Ishikawa (cell line): ENCODE measurements around the gene LPAR5.

Experiments used
- CEBPB ChIP-seq: IDR thresholded peaks from 2 replicates; pipeline ENCODE4 v1.6.1; 2012
- CREB1 ChIP-seq: IDR thresholded peaks from 2 replicates; pipeline ENCODE4 v1.6.1; 2012; ENCODE audit warnings: low read depth
- EGR1 ChIP-seq: IDR thresholded peaks from 2 replicates; pipeline ENCODE4 v1.6.1; 2012
- EP300 ChIP-seq: IDR thresholded peaks from 2 replicates; pipeline ENCODE4 v1.6.1; 2012; ENCODE audit warnings: borderline replicate concordance
- FOXM1 ChIP-seq: IDR thresholded peaks from 2 replicates; pipeline ENCODE4 v1.6.1; 2012; ENCODE audit warnings: low read depth, borderline replicate concordance
- NFIC ChIP-seq: IDR thresholded peaks from 2 replicates; pipeline ENCODE4 v1.6.1; 2012
- RAD21 ChIP-seq: IDR thresholded peaks from 2 replicates; pipeline ENCODE4 v1.6.1; 2012; ENCODE audit warnings: low read depth
- TAF1 ChIP-seq: IDR thresholded peaks from 2 replicates; pipeline ENCODE4 v1.6.1; 2012; ENCODE audit warnings: low read depth, mild to moderate bottlenecking
- TCF12 ChIP-seq: IDR thresholded peaks from 2 replicates; pipeline ENCODE4 v1.6.1; 2012; ENCODE audit warnings: low read depth
- TEAD4 ChIP-seq: IDR thresholded peaks from 2 replicates; pipeline ENCODE4 v1.6.1; 2012
- YY1 ChIP-seq: IDR thresholded peaks from 2 replicates; pipeline ENCODE4 v1.6.1; 2012; ENCODE audit warnings: low read depth
- ZBTB7A ChIP-seq: IDR thresholded peaks from 2 replicates; pipeline ENCODE4 v1.6.1; 2012; ENCODE audit warnings: low read depth
- TF ChIP-seq, protein P1 (sequence below): IDR thresholded peaks from 2 replicates; pipeline ENCODE4 v1.6.1; 2012
- TF ChIP-seq, protein P2 (sequence below): IDR thresholded peaks from 2 replicates; pipeline ENCODE4 v1.6.1; 2012; ENCODE audit warnings: low read depth, mild to moderate bottlenecking
- TF ChIP-seq, protein P3 (sequence below): IDR thresholded peaks from 2 replicates; pipeline ENCODE4 v1.6.1; 2012

The LPAR5 gene

GRCh38 chr12:6586569-6586968, 49.2 kb downstream of the LPAR5 start:
- peak; percentile 56 for TF ChIP-seq TEAD4
- peak; percentile 87 for TF ChIP-seq CEBPB

- TF ChIP-seq, protein P1, sequence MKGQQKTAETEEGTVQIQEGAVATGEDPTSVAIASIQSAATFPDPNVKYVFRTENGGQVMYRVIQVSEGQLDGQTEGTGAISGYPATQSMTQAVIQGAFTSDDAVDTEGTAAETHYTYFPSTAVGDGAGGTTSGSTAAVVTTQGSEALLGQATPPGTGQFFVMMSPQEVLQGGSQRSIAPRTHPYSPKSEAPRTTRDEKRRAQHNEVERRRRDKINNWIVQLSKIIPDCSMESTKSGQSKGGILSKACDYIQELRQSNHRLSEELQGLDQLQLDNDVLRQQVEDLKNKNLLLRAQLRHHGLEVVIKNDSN, result no peak
- TF ChIP-seq, protein P2, sequence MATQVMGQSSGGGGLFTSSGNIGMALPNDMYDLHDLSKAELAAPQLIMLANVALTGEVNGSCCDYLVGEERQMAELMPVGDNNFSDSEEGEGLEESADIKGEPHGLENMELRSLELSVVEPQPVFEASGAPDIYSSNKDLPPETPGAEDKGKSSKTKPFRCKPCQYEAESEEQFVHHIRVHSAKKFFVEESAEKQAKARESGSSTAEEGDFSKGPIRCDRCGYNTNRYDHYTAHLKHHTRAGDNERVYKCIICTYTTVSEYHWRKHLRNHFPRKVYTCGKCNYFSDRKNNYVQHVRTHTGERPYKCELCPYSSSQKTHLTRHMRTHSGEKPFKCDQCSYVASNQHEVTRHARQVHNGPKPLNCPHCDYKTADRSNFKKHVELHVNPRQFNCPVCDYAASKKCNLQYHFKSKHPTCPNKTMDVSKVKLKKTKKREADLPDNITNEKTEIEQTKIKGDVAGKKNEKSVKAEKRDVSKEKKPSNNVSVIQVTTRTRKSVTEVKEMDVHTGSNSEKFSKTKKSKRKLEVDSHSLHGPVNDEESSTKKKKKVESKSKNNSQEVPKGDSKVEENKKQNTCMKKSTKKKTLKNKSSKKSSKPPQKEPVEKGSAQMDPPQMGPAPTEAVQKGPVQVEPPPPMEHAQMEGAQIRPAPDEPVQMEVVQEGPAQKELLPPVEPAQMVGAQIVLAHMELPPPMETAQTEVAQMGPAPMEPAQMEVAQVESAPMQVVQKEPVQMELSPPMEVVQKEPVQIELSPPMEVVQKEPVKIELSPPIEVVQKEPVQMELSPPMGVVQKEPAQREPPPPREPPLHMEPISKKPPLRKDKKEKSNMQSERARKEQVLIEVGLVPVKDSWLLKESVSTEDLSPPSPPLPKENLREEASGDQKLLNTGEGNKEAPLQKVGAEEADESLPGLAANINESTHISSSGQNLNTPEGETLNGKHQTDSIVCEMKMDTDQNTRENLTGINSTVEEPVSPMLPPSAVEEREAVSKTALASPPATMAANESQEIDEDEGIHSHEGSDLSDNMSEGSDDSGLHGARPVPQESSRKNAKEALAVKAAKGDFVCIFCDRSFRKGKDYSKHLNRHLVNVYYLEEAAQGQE, result no peak
- TF ChIP-seq EGR1, result no peak
- TF ChIP-seq YY1, result no peak
- no peak for TF ChIP-seq CREB1
- TF ChIP-seq TCF12, result no peak
- TF ChIP-seq EP300, result no peak
- no peak for TF ChIP-seq NFIC
Measured at GRCh38 chr12:6584293-6584692, 51.5 kb downstream of the LPAR5 start.

DNA sequence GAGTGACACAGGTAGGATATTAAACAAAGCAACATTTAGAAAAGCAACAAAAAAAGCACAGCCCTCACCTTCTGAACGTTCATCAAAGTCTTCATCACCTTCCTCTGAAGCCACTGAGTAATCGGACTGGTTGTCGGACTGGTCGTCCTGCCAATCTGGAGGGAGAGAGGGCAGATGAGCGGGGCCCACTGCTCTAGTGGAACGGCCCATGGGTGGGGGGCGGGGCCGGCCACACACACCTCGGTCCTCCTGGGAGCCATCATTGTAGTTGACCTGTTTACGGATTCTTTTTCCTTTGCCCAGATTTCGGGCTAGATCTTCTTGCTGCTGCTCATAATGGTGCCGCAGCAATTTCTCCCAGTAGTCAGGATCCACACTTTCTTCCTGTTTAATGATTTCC, 52.8 kb downstream of the LPAR5 start:
- TF ChIP-seq CREB1 (no peak), EGR1 (no peak), ZBTB7A (no peak), TCF12 (no peak), TEAD4 (no peak), CEBPB (no peak), FOXM1 (no peak), YY1 (no peak), NFIC (no peak), EP300 (no peak), RAD21 (no peak), TAF1 (no peak)
- TF ChIP-seq, protein P1, result no peak
- TF ChIP-seq, protein P2, result no peak
- TF ChIP-seq, protein P3, sequence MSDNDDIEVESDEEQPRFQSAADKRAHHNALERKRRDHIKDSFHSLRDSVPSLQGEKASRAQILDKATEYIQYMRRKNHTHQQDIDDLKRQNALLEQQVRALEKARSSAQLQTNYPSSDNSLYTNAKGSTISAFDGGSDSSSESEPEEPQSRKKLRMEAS, result no peak

DNA sequence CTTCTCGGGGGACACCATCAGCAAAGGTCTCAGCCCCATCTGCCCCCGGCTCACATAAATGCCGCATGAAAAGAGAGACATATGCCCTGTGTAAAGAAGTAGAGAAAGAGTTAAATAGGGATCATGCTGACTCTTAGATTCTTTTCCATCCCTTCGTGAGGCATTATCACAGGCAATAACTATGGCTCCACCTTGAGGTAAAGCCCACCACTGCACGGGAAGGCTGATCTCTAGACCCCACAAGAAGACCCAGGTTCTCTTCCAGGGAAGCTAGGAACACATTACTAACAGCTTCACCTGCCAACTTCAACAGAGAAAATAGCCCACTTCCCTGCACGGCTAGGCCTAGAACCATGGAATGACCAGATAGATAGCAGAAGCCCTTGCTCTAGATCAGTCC, 53.6 kb downstream of the LPAR5 start:
- TF ChIP-seq EGR1, result no peak
- TF ChIP-seq TEAD4, result no peak
- TF ChIP-seq YY1, result no peak
- TF ChIP-seq EP300, result no peak
- no peak for TF ChIP-seq FOXM1
- TF ChIP-seq, protein P2, result no peak
- TF ChIP-seq CEBPB, result no peak

GRCh38 chr12:6575648-6576047, 60.1 kb downstream of the LPAR5 start:
- no peak for TF ChIP-seq CREB1
- TF ChIP-seq, protein P3, result no peak
- no peak for TF ChIP-seq TCF12
- TF ChIP-seq, protein P1, result no peak
- TF ChIP-seq TAF1, result no peak
- no peak for TF ChIP-seq EGR1
- no peak for TF ChIP-seq NFIC
- no peak for TF ChIP-seq ZBTB7A
- no peak for TF ChIP-seq CEBPB
